GM21737 (cell line): ENCODE data around the gene GOLGA6L22.
"Not testable (repeated sequence)": the region's sequence is repeated elsewhere in the genome, so short reads cannot be mapped to it uniquely, and the experiment has no call there.

Experiments used
- ATAC-seq: cut with Tn5 transposase; IDR thresholded peaks from one replicate; pipeline ENCODE4 v1.9.1; 2021; ENCODE audit warnings: mild to moderate bottlenecking, moderate library complexity; ENCODE audit not compliant: unreplicated experiment

The GOLGA6L22 gene, protein sequence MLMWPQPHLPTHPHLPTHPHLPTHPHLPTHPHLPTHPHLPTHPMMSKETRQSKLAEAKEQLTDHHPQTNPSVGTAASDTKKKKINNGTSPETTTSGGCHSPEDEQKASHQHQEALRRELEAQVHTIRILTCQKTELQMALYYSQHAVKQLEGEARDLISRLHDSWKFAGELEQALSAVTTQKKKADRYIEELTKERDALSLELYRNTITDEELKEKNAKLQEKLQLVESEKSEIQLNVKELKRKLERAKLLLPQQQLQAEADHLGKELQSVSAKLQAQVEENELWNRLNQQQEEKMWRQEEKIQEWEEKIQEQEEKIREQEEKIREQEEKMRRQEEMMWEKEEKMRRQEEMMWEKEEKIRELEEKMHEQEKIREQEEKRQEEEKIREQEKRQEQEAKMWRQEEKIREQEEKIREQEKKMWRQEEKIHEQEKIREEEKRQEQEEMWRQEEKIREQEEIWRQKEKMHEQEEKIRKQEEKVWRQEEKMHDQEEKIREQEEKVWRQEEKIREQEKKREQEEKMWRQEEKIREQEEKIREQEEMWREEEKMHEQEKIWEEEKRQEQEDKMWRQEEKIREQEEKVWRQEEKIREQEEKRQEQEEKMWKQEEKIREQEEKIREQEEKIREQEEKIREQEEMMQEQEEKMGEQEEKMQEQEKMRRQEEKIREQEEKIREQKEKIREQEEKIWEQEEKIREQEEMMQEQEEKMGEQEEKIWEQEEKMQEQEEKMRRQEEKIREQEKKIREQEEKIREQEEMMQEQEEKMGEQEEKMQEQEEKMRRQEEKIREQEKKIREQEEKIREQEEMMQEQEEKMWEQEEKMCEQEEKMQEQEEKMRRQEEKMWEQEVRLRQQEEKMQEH

GRCh38 chr15:22458603-22459002 is at the start of gene GOLGA6L22:
GOLGA6L22 (plus strand) TSS chr15:22458903; CDS start chr15:22458994, 91 bp downstream.
- not testable (repeated sequence) for ATAC-seq

- not testable (repeated sequence) for ATAC-seq
Observed at GRCh38 chr15:22417288-22417687, 41.4 kb upstream of the GOLGA6L22 start.

DNA sequence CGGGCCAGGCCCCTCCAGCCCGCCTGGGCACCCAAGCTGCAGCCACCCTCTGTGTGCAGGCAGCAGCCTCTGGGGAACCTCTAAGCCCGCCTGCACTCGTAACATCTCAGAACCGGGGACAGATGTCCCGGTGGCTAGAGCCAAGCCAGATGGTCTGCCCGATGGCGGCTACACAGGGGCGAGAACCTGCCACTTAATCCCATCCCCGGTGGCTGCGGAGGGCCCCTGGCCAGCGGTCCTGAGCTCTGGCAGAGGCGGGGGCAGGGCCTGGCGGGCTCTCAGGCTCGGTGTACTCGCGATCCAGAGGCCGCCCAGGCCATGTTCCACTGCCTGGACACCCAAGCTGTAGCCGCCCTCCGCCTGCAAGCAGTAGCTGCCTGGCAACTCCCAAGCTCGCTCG is 40.9 kb upstream of the GOLGA6L22 start:
- not testable (repeated sequence) for ATAC-seq

- not testable (repeated sequence) for ATAC-seq
Observed at GRCh38 chr15:22418212-22418611, 40.5 kb upstream of the GOLGA6L22 start.

GRCh38 chr15:22418666-22419065 is 40.0 kb upstream of the GOLGA6L22 start:
- ATAC-seq: not testable (repeated sequence)

- ATAC-seq: not testable (repeated sequence)
Observed at GRCh38 chr15:22420340-22420739, 38.4 kb upstream of the GOLGA6L22 start.

DNA sequence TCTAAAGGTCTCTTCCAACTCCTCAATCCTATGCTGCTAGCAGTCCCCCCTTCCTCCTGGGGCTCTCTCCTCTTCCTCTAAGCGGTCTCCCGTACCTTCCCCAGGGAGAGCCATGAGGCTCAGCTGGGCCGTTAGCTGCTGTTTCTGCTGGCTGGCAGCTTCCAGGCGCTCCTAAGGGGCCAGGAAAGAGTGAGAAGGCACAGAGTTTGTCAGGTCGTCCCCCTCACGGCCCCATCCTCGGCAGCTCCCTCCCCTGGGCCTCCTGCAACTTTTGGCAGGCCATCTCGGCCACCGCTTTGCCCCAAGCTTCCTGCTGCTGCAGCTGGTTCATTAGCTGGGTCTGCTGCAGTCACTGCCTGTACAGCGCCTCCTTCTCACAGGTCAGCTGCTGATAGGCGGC is 29.3 kb upstream of the GOLGA6L22 start:
- not testable (repeated sequence) for ATAC-seq

DNA sequence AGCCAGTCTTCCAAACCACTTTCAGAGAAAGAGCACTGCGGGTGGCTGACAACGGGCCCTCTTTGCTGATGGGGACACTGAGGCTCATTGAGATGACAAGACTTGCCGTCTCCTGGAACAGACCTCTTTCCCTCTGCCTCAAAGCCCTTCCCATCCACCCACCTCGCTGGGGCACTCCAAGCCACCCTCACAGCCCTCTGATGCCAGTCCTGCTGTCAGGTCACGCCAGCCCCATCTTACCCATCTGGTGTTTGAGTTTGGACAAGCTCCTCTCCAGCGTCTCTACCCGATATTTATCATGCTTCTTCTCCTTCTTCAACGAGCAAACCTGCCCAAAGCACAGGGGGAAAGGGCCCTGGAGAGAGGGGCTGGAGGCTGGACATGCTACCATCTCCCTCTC is 27.0 kb upstream of the GOLGA6L22 start:
- not testable (repeated sequence) for ATAC-seq

DNA sequence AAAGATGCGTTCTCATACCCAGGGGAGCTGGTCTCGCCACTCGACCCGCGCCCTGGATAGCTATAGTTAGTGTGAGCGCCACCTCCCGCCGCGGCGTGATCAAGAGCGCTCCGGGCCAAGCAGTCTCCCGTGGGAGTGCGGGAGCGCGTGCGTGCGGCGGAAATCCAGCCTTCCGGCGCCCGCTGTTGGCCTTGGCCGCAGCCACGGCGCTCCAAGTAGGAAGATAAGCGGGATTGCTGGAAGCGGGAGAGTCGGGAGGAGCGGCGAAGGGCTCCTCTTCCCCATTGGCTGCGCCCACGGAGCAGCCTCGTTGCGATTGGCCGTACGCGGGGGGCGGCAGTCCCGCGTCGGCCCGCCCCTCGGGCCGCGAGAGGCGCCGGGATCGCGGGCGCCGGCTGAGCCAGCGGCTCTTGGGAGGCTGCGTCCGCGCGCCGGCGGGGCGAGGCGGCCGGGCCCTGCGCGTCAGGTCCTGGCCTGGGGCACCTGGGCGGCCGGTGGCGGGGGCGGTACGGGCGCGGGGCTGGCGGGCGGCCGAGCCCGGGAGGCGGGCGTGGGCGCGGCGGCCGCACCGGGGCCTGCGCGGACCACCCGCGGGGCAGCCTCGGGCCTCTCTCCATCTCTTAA is 35.9 kb downstream of the GOLGA6L22 start:
- not testable (repeated sequence) for ATAC-seq

DNA sequence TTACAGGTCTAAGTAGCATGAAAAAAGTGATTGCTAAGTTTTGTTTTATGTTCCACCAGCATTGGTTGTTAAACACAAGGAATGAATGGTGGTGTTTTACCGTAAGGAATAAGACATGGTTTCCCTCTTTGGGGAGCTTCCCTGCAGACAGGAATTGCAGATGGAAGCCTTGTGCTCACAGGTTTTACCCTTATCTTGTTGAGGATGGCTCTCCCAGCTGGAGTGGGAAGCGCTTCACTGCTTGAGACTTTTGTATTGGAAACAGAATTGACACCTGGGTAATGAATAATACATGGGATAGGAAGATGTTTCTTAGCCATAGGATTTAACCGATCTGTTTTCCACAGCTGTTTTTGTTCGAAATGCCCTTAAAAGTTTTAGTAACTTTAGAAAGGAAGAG is 38.5 kb downstream of the GOLGA6L22 start:
- not testable (repeated sequence) for ATAC-seq

GRCh38 chr15:22498220-22498925 is 39.7 kb downstream of the GOLGA6L22 start:
- ATAC-seq: not testable (repeated sequence)

GRCh38 chr15:22502272-22502671 is 43.6 kb downstream of the GOLGA6L22 start:
- ATAC-seq: not testable (repeated sequence)

GRCh38 chr15:22506959-22507358 is 48.3 kb downstream of the GOLGA6L22 start:
- not testable (repeated sequence) for ATAC-seq

- ATAC-seq: not testable (repeated sequence)
Observed at GRCh38 chr15:22516140-22516539, 57.4 kb downstream of the GOLGA6L22 start.
